GM10847 (cell line): ENCODE measurements around the gene RPS15A.
A peak's percentile ranks its signal among the peaks of the same experiment; 100 is the strongest.

ENCODE experiments used
- POLR2A ChIP-seq: IDR thresholded peaks from 2 replicates; pipeline ENCODE4 v1.6.1; 2011; ENCODE audit not compliant: insufficient read length; ENCODE audit errors: extremely low read depth

RPS15A gene

DNA sequence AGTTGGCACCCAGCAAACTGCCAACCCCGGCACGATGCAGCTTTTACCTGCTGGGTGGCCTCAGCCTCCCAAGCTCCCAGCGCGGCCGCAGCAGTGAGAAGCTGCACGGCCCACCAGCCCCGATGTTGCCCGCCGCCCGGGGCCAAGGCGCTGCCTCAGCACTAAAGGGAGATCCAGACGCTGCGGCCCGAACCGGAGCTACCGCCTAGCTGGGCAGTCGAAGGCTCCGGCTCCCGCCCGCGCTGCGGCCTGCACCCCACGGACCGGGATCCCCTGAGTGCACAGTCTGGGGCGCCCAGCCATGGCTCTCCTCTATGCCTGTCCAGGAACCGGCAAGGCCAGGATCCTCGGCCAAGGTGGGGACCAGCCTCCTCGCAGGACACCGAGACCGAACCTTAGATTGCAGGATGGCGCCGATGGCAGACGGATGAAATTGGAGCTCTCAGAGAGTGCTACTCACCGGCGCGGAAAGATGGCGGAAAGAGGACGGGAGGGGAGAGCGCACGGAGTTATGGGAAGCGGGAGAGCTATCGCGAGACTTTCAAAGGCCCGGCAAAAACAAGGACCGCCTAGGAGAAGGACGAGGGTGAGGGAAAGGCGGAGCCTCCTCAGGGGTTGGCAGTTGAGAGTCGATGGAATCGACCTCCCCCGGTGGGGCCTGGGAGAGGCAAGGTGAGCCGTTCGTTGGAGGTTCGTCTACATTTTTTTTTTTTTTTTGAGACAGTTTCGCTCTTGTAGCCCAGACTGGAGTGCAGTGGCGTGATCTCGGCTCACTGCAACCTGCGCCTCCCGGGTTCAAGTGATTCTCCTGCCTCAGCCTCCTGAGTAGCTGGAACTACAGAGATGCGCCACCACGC is at the start of gene RPS15A:
Gene RPS15A, minus strand, starts transcription at position 485 of the 857 bp plus-strand sequence. CDS start 1,221 bp downstream, outside the sequence.
- peak; percentile 85 for TF ChIP-seq POLR2A

DNA sequence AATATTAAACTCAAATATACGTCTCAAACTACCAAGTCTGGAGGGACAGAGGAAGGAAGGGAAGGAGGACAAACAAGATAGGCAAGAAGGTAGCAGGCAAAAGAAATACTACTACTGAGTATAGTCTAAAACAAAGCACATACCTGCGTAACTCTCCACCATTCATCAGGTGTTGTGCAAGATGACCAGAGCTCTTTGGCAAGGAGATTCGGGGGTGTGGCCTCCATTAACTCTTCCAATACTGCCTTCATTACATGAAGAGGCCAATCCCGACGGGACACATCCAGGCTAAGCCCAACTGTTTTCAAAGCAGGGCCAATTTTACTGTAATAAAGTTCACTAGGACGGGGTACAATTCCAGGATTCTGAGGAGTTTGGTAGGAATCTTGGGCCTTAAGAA is 49.4 kb upstream of the RPS15A start:
- TF ChIP-seq POLR2A, result no peak

DNA sequence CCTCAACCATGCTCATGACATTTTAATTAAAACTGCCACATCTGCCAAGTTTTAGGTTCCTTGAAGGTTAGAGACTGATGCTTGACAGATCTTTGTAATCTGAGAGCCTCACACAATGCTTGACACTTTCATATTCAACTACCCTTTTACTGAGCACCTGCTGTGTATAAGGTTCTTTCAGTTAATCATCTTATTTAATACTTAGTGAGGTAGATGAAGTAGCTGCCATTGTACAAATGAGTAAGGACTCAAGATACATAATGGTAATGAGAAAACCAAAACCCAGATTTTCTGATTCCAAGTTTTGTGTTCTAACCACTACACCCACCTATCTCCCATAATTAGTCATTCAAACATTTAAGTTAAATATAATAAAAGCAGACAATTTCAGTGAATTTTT is 46.6 kb upstream of the RPS15A start:
- TF ChIP-seq POLR2A, result no peak

DNA sequence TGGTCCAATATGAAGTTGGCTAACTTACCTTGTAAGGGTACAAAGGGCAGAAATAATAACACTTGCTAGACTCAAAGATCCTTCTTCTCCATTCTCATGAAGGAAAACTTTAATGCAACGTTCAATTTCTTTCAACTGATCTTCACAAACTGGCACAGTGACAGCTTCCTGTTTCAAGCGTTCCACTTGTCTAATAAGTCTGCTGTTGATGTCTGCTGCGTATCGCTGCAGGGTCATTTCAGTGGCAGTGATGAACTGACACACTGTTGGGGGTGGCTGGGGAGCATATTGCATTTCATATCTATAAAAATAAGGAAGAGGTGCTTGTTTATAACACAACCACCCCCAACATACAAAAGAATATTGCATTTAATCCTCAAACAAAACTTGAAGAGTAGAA is 44.7 kb upstream of the RPS15A start:
- TF ChIP-seq POLR2A, result no peak

DNA sequence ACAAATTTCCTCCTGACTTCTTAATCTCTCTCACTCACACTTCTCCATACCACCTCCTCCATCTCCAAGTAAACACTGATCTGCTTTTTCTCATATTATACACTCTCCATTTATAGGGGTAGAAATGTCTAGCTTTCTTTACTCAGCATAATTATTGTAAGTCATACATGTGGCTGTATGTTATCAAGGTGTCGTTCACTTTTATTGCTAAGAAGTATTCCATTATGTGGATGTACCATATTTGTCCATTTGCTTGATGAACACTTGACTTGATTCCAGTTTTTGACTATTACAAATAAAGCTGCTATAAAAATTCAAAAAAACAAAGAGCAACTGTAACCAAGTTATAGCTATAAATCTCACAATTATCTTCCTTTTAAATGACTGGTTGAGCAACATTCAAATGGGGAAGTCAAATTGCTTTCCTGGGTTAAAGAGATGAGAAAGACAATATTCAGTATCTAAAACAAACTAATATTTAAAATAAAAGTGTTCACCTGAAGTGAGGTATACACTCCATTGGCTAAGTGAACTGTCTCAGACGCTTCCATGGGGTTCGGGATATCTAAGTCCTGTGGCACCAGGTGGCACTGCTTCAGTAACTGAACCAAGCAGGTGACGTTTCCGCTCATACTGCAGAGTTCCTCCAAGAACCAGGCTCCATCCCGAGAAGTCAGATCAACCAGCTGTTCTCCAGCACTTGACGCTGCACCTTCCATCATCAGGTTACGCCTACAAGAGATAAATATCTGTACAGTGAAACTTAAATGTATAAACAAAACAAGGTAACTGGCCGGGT is 43.8 kb upstream of the RPS15A start:
- TF ChIP-seq POLR2A, result no peak

DNA sequence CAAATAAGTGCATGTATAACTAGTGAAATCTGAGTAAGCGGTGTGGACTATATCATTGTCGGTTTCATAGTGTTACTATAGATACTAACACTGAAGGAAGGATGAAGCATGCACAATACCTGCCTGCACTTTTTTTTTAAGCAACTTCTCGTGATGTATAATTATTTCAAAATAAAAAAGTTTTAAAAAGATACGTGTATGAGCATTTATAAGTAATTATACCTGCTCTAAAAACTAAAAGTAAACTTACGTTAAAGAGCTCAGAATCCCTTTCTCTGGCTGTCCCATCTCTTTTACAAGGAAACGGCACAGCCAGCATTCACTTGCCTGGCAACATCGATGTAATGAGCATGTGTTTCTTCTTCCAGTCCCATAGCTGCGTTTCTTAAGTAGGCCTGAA is 42.5 kb upstream of the RPS15A start:
- no peak for TF ChIP-seq POLR2A

DNA sequence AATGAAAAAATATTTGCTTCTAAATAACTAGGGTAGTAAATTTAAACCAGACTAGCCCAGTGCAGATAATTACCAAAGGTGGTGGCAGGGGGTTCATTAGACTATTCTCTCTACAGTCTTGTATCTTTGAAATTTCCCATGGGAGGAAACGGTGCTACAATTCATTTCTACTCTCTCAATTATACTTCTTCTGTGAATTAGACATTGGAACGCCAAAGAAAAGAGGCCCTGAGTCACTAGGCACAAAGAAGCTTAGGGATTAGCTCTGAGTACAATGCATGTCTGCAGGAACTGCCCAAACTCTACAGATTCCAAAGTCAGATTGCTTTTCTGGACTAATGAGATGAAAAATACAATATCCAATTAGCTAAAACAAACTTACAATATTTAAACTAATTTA is 41.9 kb upstream of the RPS15A start:
- no peak for TF ChIP-seq POLR2A

DNA sequence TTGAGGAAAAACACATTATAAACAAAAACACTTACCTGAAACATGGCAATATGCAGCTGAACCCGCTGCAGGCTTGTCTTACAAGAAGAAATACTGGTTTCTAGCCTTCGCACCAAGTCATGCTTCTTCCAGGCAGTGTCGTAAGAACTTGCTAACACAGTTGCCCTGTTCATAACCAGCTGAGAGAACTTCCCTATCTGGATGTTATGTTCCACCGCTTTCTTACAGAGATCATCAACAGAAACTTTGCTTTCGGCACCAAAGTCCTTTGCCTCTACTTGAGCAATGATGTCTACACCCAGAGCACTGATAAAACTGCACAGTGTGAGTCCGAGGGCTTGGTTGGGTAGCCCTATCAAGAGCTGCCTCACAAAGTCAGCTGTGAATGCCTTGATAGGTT is 39.1 kb upstream of the RPS15A start:
- no peak for TF ChIP-seq POLR2A

DNA sequence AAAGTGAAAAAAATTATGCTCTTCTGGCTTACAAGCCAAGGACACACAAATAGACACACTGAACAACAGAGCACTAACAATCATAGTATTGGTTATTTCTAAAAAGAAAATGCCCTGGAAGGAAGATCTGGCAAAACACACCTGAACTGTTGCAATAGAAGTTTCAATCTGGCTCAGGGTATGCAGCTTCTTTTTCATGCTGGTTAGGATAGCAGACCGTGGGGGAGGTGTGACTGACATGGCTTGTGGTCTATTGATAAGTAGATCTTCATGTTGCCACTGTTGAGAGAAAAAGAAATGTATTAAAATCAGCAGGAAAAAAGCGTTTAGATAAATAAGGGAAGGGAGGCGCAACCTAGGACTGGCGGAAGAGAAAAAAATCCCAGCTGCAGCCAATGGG is 37.8 kb upstream of the RPS15A start:
- TF ChIP-seq POLR2A, result no peak

DNA sequence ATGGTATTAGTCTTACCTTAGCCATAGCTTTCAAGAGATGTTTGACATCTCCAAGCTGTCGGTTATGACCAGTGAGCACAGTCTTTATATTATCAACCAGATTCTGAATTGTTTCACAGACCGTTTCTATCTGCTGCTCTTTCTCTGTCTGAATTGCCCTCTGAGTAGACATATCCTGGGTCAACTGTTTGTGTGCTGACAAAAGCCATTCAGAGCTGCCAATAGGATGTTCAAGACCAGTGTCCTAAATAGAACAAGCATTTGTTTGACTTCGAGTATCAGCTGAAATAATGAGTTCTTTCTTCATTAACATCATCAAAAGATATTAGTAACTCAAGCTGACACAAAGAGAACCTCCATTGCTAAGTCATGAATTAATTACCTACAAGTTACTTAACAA is 26.2 kb upstream of the RPS15A start:
- TF ChIP-seq POLR2A, result no peak

DNA sequence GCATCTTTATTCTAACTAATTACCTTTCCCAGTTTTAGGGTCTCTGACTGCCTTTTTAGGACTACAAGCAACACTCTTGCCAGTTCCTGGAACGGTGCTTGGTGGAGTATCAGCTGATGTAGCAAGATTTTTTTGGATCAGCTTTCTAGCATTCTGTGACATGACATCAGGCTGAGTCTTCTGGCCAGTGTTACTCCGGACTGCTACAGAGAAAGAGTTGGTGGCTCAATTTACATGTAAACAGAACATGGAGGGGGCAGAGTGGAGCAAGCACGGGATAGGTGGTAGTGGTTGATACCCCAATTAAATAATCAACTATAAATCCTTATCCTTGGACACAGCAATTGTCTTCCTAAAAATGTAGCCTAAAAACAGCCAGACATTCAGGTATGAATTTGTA is 21.8 kb upstream of the RPS15A start:
- TF ChIP-seq POLR2A, result no peak

DNA sequence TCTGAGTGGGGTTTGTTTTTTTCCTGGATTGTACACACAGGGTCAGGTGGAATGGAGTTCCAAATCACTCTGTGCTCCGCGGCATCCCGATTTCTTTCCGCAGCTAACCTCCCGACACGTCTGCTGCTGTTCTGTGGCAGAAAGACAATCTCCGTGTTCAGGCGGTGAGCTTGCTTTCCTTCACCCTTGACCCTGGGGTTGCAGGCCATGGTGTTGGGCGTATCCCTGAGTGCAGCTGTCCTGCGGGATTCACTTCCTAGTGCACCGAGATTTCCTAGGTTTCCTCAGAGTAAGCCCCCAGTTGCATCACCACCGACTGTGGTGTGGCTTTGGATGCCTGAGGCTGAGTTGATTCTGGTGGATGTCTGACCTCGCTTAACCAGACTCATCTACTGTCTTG is 19.0 kb upstream of the RPS15A start:
- TF ChIP-seq POLR2A, result no peak

DNA sequence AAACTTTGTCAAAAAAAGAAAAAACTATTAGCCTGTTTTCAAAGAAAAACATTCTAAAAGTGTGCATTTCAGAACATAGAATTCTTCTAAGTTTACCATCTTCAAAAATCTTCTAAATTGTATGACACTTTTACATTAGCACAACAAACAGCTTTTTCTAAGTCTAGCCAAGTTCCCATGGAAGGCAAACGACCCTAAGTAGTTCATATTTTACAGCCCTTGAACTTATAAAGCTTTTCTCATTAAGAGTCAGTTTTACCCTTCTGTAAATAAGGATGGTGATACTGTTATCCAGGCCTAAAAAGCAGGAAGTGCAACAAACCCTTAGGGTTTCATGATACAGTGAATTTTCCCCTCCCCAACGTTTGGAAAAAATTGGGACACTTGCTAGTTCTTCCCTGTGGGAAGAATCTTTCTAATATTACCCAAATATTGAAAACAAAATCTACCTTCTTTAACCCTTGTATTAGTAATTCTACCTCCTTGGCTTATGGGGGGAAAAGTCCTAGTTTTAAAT is 15.2 kb upstream of the RPS15A start:
- no peak for TF ChIP-seq POLR2A

DNA sequence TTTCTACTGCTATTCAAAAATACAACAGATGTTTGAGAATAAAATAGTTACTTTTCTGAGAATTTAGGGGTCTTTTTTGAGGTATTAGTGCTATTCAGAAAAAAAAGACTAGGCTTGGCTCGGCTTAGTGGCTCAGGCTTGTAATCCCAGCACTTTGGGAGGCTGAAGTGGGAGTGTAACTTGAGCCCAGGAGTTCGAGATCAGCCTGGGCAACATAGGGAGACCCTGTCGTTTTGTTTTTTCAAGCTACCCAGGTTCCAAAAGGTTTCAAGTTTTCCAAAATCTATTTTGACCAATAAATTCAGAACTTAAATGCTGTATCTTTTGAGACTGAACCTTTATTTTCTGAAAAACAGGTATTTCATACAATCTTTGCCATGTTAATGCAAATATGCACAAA is 14.4 kb upstream of the RPS15A start:
- no peak for TF ChIP-seq POLR2A

DNA sequence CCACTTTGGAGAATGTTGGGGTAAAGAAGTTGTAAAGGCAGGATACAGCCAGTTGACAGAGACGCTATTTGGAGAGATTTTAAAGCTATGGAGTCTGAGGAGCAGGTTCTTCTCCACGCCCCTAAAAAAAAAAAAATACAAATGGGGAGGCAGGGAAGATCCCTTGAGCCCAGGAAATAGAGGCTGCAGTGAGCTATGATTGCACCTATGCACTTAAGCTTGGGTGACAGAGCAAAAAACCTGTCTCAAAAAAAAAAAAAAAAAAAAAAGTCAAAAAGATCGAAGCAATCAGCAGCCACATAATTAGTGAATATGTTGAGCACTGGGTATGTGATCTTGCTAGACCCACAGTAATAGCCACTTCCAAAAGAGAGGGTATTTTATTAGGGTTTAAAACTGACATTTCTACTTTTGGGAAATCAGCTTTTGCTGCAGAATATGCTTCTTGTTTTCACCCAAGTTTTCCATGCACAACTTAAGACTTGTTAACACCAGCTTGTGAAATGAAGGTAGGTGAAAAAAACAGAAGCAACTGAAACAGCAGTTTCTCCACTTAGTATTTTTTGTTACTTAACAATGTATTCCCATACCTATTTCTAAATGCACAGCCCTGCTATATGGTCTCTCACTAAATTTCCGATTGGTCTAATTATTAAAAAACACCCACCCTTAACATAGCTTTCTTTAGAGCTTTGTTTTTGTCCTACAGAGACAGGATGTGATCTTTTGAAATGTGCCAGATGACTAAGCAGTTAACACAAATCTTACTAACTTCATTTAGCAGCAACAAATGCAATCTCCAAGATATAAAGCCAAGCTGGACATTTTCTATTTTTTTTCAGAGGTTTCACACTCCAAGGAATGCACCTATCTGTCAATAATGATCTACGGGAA is 13.7 kb upstream of the RPS15A start:
- TF ChIP-seq POLR2A, result no peak

DNA sequence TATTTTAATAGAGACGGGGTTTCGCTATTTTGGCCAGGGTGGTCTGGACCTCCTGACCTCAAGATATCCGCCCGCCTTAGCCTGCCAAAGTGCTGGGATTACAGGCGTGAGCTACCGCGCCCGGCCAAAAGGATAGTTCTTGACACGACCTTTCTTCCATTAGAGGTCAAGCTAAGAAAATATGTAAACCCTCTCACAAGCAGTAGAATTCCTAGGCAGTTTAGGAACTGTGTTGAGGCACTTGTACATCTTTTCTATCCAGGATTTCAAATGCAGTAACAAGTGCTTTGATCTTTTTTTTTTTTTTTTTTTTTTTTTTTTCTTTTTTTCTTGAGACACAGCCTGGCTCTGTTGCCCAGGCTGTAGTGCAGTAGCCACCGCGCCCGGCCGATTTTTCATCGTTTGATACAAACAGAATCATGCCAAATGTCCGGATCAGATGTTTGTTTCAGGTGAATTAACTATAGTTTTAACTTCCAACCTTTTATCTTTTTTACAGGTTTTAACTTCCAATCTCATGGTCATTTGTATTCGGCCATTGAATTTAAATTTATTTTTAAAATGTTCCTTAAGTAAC is 12.7 kb upstream of the RPS15A start:
- no peak for TF ChIP-seq POLR2A
